HuH-7.5 (cell line): Measurements from ENCODE around the gene GPANK1.

ENCODE experiments used
- DNase-seq: peaks from one replicate; pipeline ENCODE4 v3.0.0; 2011; ENCODE audit warnings: low spot score

GPANK1 gene

DNA sequence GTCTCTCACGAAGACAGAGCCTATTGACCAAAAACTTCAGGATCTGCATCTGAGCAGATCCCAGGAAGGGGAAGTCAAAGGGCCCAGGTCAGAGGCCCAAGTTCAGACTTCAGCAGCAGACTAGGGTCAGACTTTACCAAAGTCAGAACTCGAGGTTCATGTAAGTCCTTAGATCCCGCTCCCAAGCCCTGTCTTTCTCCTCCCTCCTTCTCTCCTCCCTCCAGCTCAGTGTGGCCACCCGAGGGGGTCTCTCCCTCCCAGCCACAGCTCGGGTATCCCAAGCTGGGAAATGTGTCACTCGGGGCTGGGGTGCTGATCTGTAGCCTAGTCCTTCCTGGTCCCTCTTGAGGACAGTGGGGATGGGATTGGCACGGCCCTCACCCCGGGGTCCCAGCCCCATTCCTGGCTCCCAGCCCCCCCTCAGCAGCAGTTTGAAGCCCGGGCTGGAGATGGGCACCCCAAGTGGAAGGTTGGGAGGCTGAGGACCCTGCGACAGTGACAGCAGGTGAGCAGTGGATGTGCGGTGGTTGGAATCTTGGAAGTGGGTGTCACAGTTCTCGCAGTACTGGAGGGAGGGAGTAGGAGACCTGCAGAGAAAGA, 2.6 kb downstream of the GPANK1 start:
- DNase-seq = no peak

DNA sequence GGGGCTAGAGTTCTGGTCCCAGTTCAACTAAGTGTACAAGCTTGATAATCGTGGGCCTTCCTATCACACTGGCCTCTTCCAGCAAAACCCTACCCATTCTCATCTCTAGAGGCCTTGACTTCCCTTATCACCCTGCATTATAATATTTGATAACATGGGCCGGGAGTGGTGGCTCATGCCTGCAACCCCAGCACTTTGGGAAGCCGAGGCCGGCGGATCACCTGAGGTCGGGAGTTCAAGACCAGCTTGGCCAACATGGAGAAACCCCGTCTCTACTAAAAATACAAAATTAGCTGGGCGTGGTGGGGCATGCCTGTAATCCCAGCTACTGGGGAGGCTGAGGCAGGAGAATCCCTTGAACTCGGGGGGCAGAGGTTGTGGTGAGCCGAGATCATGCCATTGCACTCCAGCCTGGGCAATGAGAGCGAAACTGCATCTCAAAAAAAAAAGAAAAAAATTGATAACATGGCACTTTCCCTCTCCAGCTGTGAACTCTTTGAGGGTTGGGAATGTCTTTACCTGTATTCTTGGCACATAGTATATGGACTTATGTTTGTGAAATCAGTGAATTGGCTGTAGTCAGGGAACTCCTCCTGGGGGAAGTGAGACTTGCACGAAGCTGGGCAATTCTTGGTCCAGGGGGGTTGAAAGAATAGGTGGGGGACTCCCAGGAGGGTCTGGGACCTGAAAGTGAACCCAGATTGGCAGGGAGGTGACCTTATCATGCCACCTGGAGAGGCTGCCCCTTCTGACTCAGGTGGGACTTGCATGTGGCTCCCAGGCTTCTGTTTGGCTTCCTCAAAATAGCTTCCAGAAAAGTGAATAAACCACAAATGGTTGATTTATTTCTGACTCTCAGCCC, 3.3 kb downstream of the GPANK1 start:
- no peak for DNase-seq

DNA sequence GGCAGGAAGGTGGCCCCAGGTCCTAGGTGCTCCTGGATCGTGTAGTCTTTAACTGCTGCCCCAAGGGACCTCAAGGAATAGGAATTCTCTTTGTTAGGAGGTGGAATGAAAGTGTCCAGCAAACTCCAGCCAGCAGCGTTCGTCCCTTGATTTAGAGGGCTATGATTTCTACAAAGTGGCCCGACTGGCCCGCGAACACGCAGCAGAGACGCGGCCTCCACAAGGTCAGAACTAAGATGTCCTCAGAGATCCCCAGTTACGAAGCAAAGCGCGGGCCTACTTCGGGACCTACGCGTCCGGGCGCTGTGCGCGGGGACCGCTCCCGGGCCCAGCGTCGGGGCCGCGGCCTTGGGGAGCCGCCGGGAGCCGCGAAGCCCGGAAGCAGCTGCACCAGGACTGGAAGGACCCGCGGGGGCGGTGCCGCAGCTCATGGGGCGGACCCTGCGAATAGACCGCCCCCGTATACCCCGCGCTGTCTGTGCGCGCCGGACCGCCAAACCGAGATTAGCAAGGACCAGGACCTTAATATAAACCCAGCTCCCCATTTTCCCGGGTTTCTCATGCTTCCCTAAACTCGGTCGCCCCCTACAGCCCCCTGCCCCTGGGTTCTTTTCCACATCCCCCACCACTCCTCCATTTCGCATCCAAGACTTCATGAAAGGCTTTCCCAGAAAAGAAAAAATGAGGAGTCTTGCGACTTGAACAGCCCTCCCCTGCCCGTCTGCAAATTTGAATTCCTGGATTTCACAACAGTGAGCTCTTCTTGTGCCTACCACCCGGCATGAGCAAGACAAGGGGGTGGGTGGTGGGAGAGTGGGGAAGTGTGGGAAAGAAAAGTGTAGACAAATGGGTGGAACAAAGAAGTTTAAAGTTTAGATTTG, 4.2 kb downstream of the GPANK1 start, which contains the start of gene C6orf47:
Gene C6orf47 (minus strand): TSS at position 398 of the 881 bp plus-strand sequence. CDS start 831 bp downstream, outside the sequence.
- peak; percentile 72 for DNase-seq

GRCh38 chr6:31659649-31660380, 5.0 kb downstream of the GPANK1 start:
- no peak for DNase-seq

- DNase-seq = no peak
These were observed 5.7 kb downstream of the GPANK1 start for GRCh38 chr6:31658983-31659648.

GRCh38 chr6:31658158-31658688, 6.6 kb downstream of the GPANK1 start:
- no peak for DNase-seq

- DNase-seq = no peak
These were observed 7.2 kb downstream of the GPANK1 start for GRCh38 chr6:31657406-31658157.

- peak; percentile 63 for DNase-seq
These were observed 9.2 kb downstream of the GPANK1 start, which contains the start of gene APOM for GRCh38 chr6:31655349-31656237. TSS of gene APOM (plus strand) at chr6:31655894. CDS start at chr6:31655967, 73 bp downstream.

DNA sequence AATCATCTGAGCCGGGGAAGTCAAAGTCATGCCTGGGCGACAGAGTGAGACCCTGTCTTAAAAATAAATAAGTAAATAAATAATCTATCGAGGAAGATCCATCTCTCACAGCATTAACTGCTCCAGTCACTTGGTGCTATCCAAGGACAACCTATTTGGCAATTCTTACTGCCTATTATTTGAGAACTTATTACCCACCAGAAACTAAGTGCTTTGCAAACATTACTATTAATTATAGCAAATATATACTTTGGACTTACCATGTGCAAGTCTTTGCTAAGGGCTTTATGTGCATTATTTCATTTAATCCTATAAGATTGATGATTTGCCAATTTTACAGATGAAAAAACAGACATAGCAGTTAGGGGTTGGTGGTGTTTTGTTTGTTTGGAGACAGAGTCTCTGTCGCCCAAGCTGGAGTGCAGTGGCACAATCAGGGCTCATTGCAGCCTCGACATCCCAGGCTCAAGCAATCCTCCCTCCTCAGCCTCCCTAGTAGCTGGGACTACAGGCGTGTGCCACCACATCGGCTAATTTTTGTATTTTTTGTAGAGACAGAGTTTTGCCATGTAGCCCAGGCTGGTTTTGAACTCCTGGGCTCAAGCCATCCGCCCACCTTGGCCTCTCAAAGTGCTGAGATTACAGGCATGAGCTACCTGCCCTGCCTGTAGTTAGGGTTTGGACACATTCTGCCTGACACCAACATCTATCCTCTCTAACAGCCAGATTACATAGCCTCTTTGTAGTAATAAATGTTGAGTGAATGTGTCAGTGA, 10.0 kb downstream of the GPANK1 start:
- no peak for DNase-seq

GRCh38 chr6:31652925-31653724, 11.7 kb downstream of the GPANK1 start:
- DNase-seq = peak; percentile 75

- DNase-seq = peak; percentile 63
These were observed 13.1 kb downstream of the GPANK1 start for GRCh38 chr6:31651602-31652191.

DNA sequence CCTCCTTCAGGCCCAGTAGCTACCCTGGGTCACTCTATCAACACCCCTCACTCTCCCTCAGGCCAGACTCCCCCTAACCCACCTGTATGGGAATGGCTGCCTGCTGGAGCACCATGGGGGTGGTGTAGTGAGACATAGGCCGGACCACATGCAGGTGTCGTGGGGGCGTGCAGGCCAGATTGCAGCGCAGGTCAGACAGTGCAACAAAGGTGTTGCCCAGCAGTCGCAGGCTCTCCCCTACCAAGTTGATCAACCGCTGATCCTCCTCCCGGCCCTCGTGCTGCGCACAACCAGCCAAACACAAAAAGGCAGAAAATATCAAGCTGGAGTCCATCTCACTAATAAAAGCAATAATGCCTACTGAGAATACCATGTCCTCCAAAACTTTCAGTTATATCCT, 19.5 kb downstream of the GPANK1 start:
- DNase-seq = no peak

DNA sequence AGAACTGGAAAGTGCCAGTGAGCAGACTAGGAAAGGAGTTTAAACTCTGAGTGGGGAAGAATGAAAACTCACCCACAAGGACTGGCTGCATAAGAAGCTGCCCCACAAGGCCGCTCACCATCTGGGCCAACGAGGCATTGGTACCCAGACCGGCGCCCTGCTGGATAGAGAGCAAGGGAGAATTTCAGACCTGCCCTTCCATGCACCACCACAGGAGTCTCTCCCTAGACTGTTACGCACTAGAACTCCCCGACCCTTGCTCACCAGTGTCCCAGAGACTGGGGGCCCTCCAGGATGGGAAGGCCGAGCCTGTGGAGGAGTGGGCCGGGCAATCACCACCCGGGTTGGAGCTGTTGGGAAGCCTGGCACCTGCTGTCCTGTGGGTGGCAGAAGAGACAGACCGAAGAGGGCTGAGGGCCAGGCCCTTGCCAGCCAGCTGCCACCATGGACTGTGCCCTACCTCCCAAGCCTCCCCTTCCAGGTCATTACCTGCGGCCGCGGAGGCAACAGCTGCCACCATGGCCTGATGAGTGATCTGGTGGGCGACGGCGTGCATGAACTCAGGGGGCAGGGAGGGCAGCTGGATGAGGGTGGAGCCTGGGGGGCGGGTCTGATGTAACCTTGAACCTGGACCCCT, 20.9 kb downstream of the GPANK1 start:
- DNase-seq = no peak

DNA sequence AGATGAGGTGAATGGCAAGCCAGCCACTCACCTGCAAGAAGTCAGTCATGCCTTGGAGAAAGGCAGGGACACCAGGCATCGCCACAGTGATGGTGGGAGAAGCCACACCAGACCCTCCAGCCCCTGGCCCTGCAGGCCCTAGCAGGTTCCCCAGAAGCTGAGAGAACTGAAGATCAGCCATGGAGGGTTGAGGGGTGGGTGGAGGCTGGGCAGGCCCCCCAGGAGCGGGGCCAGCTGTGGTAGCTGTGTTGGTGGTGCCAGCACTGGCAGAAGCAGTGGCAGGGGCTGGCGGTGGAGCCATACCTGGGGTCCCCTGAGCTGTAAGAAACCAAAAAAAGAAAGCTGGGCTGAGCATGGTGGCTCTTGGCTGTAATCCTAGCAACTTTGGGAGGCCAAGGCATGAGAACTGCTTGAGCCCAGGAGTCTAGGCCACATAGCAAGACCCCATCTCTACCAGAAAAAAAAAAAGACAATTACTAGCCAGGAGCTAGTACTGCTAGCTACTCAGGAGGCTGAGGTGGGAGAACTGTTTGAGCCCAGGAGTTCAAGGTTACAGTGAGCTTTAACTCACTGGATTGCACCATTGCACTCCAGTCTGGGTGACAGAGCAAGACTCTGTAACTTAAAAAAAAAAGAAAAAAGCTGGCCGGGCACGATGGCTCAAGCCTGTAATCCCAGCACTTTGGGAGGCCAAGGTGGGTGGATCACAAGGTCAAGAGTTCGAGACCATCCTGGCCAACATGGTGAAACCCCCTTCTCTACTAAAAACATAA, 21.8 kb downstream of the GPANK1 start:
- DNase-seq = no peak

- DNase-seq = no peak
These were observed 23.4 kb downstream of the GPANK1 start for GRCh38 chr6:31641370-31641769.

DNA sequence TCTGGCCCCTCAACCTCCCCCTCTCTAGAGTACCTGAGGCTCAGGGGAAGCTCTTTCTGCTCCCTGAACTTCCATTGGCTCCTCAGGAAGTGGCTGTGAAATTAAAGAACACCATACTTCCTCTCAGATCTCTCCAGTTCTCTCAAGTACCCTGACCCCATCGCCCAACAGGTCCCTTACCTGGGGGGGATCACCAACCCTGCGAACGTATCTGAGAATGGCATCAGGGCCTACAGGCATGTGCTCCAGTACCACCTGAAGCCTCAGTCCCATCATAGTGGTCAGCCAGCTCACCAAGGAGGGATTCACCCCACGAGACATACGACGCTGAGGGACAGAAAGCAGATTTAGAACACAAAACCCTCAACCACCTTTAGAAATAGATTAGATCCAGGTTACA, 24.2 kb downstream of the GPANK1 start:
- no peak for DNase-seq
